Activated CD8-positive, alpha-beta T cell treated with anti-CD3 and anti-CD28 coated beads for 36 hours (primary cell): ENCODE measurements around the gene DCAF10. TPM values are rescaled to one million over a fixed set of nuclear protein-coding genes. Genes with fewer than 3 reads are reported as not detected.
A peak's percentile ranks its signal among the peaks of the same experiment; 100 is the strongest.

Source experiments
- ATAC-seq: fragments of 200-7000 bp; cut with Tn5 transposase; one replicate; pipeline ENCODE4 v1.10.0; 2021; ENCODE audit warnings: mild to moderate bottlenecking, moderate library complexity
- CTCF ChIA-PET: fragments of 350-600 bp; sonication (Branson Sonifier 250); formaldehyde crosslinking; loops from one replicate; lab custom pipeline; 2021; ENCODE audit warnings: antibody characterized with exemption; lab: Charles Lee
- POLR2A ChIA-PET: fragments of 350-600 bp; sonication (Branson Sonifier 250); formaldehyde crosslinking; loops from one replicate; lab custom pipeline; 2021; ENCODE audit warnings: antibody characterized with exemption; lab: Charles Lee
- DNase-seq: peaks from one replicate; pipeline ENCODE4 v3.0.0-alpha.2; 2020
- H3K27ac Mint-ChIP-seq: one replicate; pipeline ENCODE4 v1.8.0; 2021; ENCODE audit warnings: mild to moderate bottlenecking, mixed read lengths
- H3K27me3 Mint-ChIP-seq: one replicate; pipeline ENCODE4 v1.8.0; 2021; ENCODE audit warnings: mixed read lengths
- H3K36me3 Mint-ChIP-seq: one replicate; pipeline ENCODE4 v1.8.0; 2021; ENCODE audit warnings: low read depth, mixed read lengths
- H3K4me1 Mint-ChIP-seq: one replicate; pipeline ENCODE4 v1.8.0; 2021; ENCODE audit warnings: low read depth, mixed read lengths
- H3K4me3 Mint-ChIP-seq: one replicate; pipeline ENCODE4 v1.8.0; 2021; ENCODE audit warnings: mild to moderate bottlenecking, moderate library complexity, mixed read lengths
- H3K9me3 Mint-ChIP-seq: one replicate; pipeline ENCODE4 v1.8.0; 2021; ENCODE audit warnings: mixed read lengths
- intact Hi-C: fragments of 100-400 bp; cut with micrococcal nuclease; formaldehyde crosslinking; loops from one replicate; pipeline ENCODE4 v1.10.0; 2022
- total RNA-seq, 2 experiments: library from RNA; stranded (reverse); gene quantifications; one replicate each; pipeline ENCODE4 v1.2.3, GENCODE V29; 2021
- TF ChIP-seq, protein P1 (sequence below): fragments of 200-600 bp; IDR thresholded peaks from one replicate; pipeline ENCODE4 v1.8.0; 2022; ENCODE audit warnings: antibody characterized with exemption, mild to moderate bottlenecking

The DCAF10 gene
- total RNA-seq, 2 experiments from 2014 or later, result 14.7 to 15.2 TPM

DNA sequence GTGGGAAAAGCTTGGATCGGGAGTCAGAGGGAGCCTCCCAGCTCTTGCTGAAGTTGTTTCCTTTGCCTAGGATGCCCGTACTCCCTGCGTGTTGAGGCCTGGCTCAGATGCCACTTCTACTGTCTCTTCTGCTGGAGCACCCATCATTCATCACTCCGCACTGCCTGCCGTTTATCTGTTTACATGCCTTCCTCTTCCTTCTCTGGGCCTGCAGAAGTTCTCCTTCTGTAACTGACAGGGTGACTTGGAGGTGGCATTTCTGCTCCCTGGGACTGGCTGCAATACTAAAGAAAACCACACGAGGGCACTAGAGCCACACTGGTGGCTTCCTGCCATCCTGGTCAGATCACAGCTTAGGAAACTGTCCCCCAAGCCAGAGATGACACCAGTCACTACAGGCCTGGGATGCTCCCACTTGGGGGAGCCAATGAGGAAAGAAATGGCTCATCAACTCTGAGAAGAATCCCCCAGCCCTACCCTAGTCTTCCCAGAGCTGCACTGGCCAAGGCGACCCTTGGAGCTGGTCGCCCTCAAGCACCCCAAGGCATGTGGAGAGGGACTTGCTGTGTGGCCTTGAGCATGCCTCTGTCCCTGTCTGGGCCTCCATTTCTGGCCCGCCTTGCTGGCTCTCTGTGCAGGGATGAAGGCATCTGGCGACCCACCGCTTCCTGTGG is 113.0 kb downstream of the DCAF10 start:
- CTCF ChIA-PET, result interaction anchor here (0.6 to 5.6 kb wide), 46 partner anchors 7 to 520 kb away, joined by 3 to 64 read pairs (median 4); partner anchors contain the start of gene SHB

DNA sequence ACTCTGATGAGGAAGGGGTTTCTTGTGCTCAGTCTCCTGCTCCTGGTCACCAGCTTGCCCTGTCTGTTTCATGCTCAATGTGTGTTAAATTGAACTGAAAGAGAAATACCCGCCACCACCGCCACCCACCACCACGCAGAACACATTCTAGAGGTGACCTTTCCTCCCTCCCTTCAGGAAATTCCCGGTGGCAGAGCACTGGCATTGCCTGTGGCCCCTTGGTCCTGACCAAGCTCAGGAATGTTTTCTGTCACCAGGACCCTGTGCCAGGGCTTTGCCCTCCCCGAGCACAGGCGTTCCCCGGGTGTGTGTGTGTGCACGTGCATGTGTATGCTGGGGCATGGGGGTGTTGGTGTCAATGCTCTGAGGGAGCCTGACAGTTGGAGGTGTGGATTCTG is 113.6 kb downstream of the DCAF10 start:
- Mint-ChIP-seq H3K27me3 (no peaks in the 10 kb centered on the region), H3K4me1 (no peaks in the 10 kb centered on the region), H3K9me3 (no peaks in the 10 kb centered on the region), H3K36me3 (no peaks in the 10 kb centered on the region), H3K4me3 (no peak overlapping the region), H3K27ac (no peak overlapping the region)
- ChIA-PET POLR2A (interaction anchor here (0.8 to 0.9 kb wide), 2 partner anchors 9 to 84 kb away, joined by 3 to 5 read pairs; no protein-coding TSS in a partner anchor), CTCF (interaction anchor here (0.6 to 5.6 kb wide), 42 partner anchors 9 to 520 kb away, joined by 3 to 64 read pairs (median 4); partner anchors contain the start of gene SHB)
- intact Hi-C loops, result loop anchor here (5.0 to 10.0 kb wide), 4 partner anchors 111 to 491 kb away; no protein-coding TSS in a partner anchor
- ATAC-seq (no peak), DNase-seq (no peak)
- TF ChIP-seq, protein P1, sequence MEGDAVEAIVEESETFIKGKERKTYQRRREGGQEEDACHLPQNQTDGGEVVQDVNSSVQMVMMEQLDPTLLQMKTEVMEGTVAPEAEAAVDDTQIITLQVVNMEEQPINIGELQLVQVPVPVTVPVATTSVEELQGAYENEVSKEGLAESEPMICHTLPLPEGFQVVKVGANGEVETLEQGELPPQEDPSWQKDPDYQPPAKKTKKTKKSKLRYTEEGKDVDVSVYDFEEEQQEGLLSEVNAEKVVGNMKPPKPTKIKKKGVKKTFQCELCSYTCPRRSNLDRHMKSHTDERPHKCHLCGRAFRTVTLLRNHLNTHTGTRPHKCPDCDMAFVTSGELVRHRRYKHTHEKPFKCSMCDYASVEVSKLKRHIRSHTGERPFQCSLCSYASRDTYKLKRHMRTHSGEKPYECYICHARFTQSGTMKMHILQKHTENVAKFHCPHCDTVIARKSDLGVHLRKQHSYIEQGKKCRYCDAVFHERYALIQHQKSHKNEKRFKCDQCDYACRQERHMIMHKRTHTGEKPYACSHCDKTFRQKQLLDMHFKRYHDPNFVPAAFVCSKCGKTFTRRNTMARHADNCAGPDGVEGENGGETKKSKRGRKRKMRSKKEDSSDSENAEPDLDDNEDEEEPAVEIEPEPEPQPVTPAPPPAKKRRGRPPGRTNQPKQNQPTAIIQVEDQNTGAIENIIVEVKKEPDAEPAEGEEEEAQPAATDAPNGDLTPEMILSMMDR, result no peak

More for the DNA sequence above, 113.0 kb downstream of the DCAF10 start:
- Mint-ChIP-seq H3K4me1 (no peaks in the 10 kb centered on the region), H3K4me3 (no peak overlapping the region), H3K36me3 (no peaks in the 10 kb centered on the region), H3K27ac (no peak overlapping the region), H3K27me3 (no peaks in the 10 kb centered on the region), H3K9me3 (no peaks in the 10 kb centered on the region)
- intact Hi-C loops, result loop anchor here (2.0 to 10.0 kb wide), 5 partner anchors 111 to 491 kb away; no protein-coding TSS in a partner anchor
- TF ChIP-seq, protein P1, result peak; percentile 93
- ATAC-seq (peak; percentile 91), DNase-seq (peak; percentile 86)
- POLR2A ChIA-PET, result interaction anchor here (0.8 to 0.9 kb wide), 2 partner anchors 8 to 84 kb away, joined by 3 to 5 read pairs; no protein-coding TSS in a partner anchor

DNA sequence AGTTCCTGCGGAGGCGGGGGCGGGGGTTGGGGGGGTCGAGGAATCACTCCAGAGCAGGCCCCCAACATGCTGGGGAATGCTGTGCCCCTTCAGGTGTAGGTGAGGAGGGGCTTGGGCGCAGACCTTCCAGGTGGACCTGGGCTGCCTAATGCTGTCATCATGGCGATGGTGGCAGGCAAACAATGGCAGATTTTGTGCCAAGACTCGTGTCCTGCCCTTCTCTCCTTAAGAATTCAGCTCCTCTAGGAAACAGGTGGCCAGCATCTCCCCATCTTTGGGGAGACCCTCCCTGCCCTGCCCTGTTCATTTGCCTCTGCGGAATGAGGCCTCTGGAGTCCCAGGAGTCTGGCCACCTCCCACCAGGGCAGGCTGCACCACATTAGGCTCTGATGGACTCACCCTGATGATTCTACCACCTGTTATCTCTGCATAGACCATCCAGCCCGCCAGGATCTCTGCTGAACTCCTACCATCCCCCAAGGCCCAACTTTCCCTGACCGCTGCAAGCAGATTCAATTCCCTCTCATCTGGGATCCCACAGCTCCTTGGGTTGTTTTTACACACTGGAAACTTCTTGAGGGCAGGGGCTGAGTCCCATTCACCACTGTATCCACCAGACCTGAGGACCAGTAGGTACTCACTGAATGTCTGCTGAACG is 114.2 kb downstream of the DCAF10 start:
- CTCF ChIA-PET, result interaction anchor here (0.9 to 5.6 kb wide), 20 partner anchors 9 to 349 kb away, joined by 3 to 64 read pairs (median 7); no protein-coding TSS in a partner anchor
- H3K9me3 Mint-ChIP-seq, result no peaks in the 10 kb centered on the region
- intact Hi-C loops, result loop anchor here (5.0 to 10.0 kb wide), 4 partner anchors 110 to 490 kb away; no protein-coding TSS in a partner anchor
- no peaks in the 10 kb centered on the region for H3K36me3 Mint-ChIP-seq
- no peak for ATAC-seq
- H3K27ac Mint-ChIP-seq, result no peak overlapping the region
- H3K4me1 Mint-ChIP-seq, result no peaks in the 10 kb centered on the region
- no peak for DNase-seq
- no peak overlapping the region for H3K4me3 Mint-ChIP-seq
- TF ChIP-seq, protein P1, result no peak
- H3K27me3 Mint-ChIP-seq, result no peaks in the 10 kb centered on the region
- POLR2A ChIA-PET, result interaction anchor here (0.8 to 1.0 kb wide), 2 partner anchors 10 to 251 kb away, joined by 3 to 5 read pairs; no protein-coding TSS in a partner anchor

DNA sequence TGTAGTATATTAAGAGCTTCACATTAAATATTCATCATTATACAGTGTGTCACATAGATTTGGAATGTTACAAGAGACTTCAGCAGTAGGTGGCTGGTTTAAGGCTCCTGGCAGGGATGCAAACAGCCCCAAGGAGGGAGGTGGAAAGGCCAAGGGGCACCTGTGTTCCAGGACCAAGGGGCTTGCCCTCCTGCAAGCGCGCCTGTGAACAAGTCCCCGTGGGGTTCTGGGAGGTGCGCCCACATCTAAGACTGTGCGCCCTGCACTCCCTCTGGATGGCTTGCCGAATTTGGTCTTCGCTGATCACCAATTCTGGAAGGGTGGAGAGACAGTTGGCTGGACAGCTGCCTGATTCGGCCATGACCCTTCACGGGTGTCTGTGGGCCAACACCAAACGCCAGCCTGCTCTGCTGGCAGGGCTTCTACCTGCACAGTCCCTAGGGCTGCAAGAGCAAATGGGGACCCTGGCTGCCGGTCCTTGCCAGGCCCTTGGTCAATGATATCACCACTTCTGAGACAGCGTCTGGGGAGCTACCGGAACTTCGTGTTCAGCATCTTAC is 115.4 kb downstream of the DCAF10 start:
- ChIA-PET CTCF (interaction anchor here (1.3 to 5.6 kb wide), 6 partner anchors 10 to 245 kb away, joined by 4 to 64 read pairs (median 8); no protein-coding TSS in a partner anchor), POLR2A (no interaction called here)
- TF ChIP-seq, protein P1, result no peak
- intact Hi-C loops, result loop anchor here (10.0 kb wide), 3 partner anchors 109 to 489 kb away; no protein-coding TSS in a partner anchor
- H3K4me3 Mint-ChIP-seq, result no peak overlapping the region
- H3K4me1 Mint-ChIP-seq, result no peaks in the 10 kb centered on the region
- ATAC-seq, result no peak
- no peak for DNase-seq
- H3K27me3 Mint-ChIP-seq, result no peaks in the 10 kb centered on the region
- H3K36me3 Mint-ChIP-seq, result no peaks in the 10 kb centered on the region
- H3K9me3 Mint-ChIP-seq, result no peaks in the 10 kb centered on the region
- no peak overlapping the region for H3K27ac Mint-ChIP-seq
